ENCODE data around the gene PANK4. TPM values are rescaled to one million over a fixed set of nuclear protein-coding genes. Genes with fewer than 3 reads are reported as not detected.

The PANK4 gene
- polyA plus RNA-seq, 2 of the 4 experiments (the other 2 are of a cell fraction) = 8.1 to 13.8 TPM

GRCh38 chr1:2561898-2562895 lies 35.8 kb upstream of the PANK4 start:
- 80% methylated on average over 8 of the region's 24 CpGs for WGBS (ENCODE audit: missing lambda C conversion rate)
- ChIA-PET CTCF (interaction anchor here (0.9 to 2.2 kb wide), 6 partner anchors 14 to 862 kb away, joined by 3 to 10 read pairs (median 5); no protein-coding TSS in a partner anchor), POLR2A (no interaction called here)
- H3K9me3 ChIP-seq = no peaks in the 10 kb centered on the region
- no peaks in the 10 kb centered on the region for H3K4me1 ChIP-seq
- H3K4me2 ChIP-seq = no peak overlapping the region
- ATAC-seq = peak in 1 of 2 experiments; percentile 68; a peak in 3 of 6 replicates
- DNase-seq (ENCODE audit: low read depth in 1 of 2, low spot score in 1 of 2) = no peak
- no peak overlapping the region for H3K4me3 ChIP-seq
- no peak for TF ChIP-seq HMGXB4 (CRISPR knock-in tag; IDR thresholded peaks at IDR 0.05; ENCODE audit: borderline replicate concordance)
- no peak for TF ChIP-seq E2F6 (IDR thresholded peaks at IDR 0.05; ENCODE audit: borderline replicate concordance, low read depth)
- TF ChIP-seq RCOR1 (IDR thresholded peaks at IDR 0.05; ENCODE audit: low read depth, low read length) = no peak
- TF ChIP-seq SREBF2 (IDR thresholded peaks at IDR 0.05) = no peak
- TF ChIP-seq JUN (IDR thresholded peaks at IDR 0.05) = no peak
- no peak for TF ChIP-seq REST (IDR thresholded peaks at IDR 0.05)
- TF ChIP-seq HOXA7 (CRISPR knock-in tag; IDR thresholded peaks at IDR 0.05) = no peak
- TF ChIP-seq NPAS2 (CRISPR knock-in tag; IDR thresholded peaks at IDR 0.05; ENCODE audit: borderline replicate concordance) = no peak
- no peak for TF ChIP-seq EP300 (IDR thresholded peaks at IDR 0.05)
- H3K27ac ChIP-seq = no peak overlapping the region
- no peak for FAIRE-seq

- ChIA-PET POLR2A (no interaction called here), CTCF (interaction anchor here (0.9 to 2.2 kb wide), 5 partner anchors 13 to 863 kb away, joined by 3 to 10 read pairs (median 6); no protein-coding TSS in a partner anchor)
- DNase-seq (ENCODE audit: low read depth in 1 of 2, low spot score in 1 of 2) (no peak), ATAC-seq (no peak), FAIRE-seq (no peak)
- H3K4me2 ChIP-seq = no peak overlapping the region
- H3K9me3 ChIP-seq = no peaks in the 10 kb centered on the region
- H3K4me3 ChIP-seq = no peak overlapping the region
- WGBS (ENCODE audit: missing lambda C conversion rate) = 36% methylated on average over 9 of the region's 11 CpGs
- no peak overlapping the region for H3K27ac ChIP-seq
- H3K4me1 ChIP-seq = no peaks in the 10 kb centered on the region
- no peak for TF ChIP-seq CBX2 (IDR thresholded peaks at IDR 0.05; ENCODE audit: borderline replicate concordance, low read depth)
- no peak for TF ChIP-seq FOXS1 (CRISPR knock-in tag; IDR thresholded peaks at IDR 0.05)
- no peak for TF ChIP-seq POLR2AphosphoS2 (conservative IDR thresholded peaks at IDR 0.05; ENCODE audit: low read length)
- no peak for TF ChIP-seq HES2 (IDR thresholded peaks at IDR 0.05)
- TF ChIP-seq E2F6 (IDR thresholded peaks at IDR 0.05; ENCODE audit: borderline replicate concordance, low read depth) = no peak
- no peak for TF ChIP-seq KDM5A (IDR thresholded peaks at IDR 0.05)
- no peak for TF ChIP-seq EP300 (IDR thresholded peaks at IDR 0.05)
- no peak for TF ChIP-seq HDAC2 (IDR thresholded peaks at IDR 0.05)
These were observed 35.0 kb upstream of the PANK4 start for GRCh38 chr1:2561446-2561845.

Data from A549 (cell line).